Activated naive CD4-positive, alpha-beta T cell treated with Interleukin-2 at 50 U/mL for 16 hours (primary cell): ENCODE measurements around the gene BBS1.
"Not testable (repeated sequence)": the region's sequence is repeated elsewhere in the genome, so short reads cannot be mapped to it uniquely, and the experiment has no call there.

Source experiments
- DNase-seq: peaks from one replicate; pipeline ENCODE4 v3.0.0-alpha.2; 2020

BBS1 gene

DNA sequence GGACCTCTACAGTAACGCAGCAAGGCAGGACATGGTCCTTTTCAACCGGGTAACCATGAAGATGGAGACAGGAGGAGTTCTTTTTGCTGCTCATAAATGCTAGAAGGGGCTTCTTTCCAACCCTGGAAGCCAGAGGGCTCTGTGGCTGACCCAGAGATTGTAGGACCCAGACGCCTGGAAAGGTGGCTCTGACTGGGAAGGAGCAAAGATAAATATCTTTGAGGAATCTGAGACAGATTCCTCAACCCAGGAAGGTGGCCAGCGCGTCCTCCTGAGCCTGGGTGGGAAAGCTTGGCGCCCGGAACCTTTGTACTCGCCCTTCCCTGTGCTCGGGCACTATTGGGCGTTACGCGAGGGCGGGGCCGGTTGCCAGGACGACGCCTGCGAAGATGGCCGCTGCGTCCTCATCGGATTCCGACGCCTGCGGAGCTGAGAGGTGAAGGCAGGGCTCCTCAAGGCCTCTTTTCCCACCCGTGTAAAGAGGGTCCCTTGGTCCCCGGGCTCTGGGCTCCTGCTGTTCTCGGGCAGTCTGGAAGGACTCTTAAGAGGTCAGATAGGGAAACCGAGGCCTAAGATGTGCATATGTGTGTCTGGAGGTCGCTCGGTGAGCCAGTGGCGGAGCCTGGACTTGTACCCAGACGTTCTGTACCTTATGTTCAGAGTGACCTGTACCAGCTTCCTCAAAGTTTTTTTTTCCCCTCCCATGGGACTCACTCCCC, at the start of gene BBS1:
Gene BBS1 (plus strand): TSS at position 365 of the 719 bp plus-strand sequence. CDS start 25 bp downstream, at position 390.
- DNase-seq: peak; percentile 85

DNA sequence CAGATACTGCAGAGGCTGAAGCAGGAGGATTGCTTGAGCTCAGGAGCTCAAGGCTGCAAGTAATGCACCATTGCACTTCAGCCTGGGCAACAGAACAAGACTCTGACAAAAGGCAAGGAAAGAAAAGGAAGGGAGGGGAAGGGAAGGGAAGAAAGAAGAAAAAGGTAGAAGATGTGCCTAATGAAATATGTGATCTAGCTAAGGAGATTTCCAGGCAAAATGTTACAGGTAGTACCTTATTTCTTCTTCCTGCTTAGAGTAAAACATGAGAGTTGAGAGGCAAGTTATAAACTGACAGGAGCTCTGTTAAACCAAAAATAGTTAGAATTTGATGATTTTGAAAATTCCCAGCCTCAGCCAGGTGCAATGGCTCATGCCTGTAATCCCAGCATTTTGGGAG, 48.4 kb upstream of the BBS1 start:
- no peak for DNase-seq

DNA sequence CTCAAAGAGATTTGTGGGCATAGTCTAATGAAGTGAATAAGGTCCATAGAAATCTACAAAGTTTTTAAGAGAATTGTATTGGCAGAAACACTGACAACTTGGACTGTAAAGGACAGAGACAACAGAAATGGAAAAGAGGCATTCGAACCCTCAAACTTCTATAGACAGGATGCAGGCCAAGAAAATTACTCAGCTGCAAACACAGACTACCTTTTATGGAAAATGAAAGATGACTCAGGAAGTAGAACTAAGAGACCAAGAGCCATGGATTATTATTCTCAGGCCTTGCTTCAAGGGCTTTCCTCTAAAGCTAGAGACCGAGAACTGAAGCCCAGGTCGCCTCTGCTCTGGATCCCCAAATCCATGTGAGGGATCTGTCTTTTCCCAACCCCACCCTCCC, 47.5 kb upstream of the BBS1 start:
- no peak for DNase-seq

DNA sequence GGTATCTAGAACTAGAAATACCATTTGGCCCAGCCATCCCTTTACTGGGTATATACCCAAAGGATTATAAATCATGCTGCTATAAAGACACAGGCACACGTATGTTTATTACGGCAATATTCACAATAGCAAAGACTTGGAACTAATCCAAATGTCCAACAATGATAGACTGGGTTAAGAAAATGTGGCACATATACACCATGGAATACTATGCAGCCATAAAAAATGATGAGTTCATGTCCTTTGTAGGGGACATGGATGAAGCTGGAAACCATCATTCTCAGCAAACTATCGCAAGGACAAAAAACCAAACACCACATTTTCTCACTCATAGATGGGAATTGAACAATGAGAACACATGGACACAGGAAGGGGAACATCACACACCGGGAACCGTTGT, 46.3 kb upstream of the BBS1 start:
- DNase-seq: not testable (repeated sequence)

DNA sequence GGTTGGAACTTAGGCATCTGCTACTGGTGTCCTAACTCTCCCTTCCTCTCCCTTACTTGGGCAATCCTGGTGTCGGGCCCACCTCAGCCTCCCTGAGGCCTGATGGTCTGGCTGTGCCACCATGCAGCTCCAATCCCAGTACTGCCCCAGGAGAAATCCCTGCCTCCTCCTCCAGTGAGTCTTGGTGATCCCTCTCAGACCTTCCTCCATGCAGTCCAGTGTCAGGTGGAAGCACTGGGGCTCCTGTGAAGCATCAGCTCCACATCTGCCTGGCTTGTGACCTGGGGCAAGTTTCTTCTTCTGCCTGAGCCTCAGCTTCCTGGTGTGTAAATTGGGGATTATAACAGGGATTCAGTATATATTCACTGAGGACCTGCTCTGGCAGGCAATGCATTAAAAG, 45.5 kb upstream of the BBS1 start:
- DNase-seq: no peak

DNA sequence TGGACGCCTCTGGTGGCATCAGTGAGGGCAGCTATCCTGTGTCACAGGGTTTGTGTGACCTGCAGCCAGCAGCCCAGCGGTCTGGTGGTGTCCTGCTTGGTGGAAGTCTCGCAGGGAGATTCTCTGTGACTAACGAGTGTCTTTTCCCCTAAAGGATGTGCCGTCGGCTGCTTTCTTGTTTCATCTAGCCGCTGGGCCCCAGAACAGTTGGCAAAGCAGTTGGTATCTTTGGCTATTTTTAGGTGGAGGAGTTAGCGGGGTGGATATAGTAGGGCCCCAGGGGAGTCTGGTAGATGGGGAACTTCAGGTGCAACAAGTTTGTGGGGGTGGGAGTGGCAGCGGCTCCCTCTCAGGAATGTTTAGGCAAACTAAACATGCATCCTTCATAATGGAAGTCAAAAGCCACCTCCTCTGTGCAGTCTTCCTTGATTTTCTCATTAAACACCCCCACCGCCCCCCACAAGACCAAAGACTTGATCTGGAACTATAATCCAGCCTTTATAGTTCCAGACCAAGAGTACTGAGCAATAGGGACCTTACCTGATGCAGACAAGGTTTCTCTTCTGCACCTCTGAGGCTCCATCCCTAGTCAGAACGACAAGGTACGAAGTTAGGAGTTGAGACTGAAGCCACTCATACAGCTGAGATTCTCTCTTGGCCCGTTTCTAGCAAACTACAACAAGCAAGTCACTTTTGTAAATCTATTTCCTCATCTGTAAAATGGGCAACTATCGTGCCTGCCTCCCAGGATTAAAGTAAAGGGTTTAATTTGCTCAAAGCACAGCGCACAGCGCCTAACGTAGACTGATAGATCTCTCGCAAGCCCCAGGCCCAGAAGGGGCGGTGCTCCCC, 44.8 kb upstream of the BBS1 start:
- DNase-seq: no peak

DNA sequence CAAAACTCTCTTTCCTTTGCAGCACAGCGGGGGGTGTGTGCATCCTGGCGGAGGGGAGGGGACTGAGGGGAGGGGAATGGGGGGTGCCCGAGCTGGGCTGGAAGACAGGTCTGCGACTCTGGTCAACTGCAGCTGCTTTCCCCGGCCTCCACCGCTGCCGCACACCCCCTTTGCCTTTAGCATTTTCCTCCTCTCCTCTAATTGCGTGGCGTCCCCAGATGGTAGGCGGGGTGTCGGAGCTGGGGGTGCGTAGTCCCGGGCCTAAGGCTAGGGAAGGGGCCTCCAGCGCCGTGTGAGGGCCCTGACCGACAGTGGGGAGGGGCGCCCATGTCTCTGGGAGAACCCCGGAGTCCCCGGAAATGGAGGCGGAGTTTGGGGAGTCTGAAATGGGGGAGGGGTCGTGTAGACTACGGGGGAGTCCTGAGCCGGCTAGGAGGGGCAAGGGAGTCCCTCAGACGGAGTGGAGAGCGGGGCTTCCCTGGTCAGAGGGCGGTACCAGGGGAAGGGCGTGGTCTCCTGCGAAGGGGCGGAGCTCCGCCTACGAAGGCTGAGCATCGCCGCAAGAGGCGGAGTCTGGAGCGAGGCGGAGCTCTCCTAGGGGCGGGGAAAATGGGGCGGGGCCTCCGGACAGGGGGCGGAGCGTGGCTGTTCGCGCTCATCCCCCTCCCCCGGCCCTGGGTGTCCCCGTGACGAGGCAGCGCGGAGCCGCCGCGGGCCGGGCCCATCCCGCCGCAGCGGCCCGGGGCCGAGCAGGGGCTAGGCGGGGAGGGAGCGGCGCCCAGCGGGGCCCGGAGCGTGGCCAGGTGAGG, 44.0 kb upstream of the BBS1 start, which contains the start of gene PELI3:
Gene PELI3 (plus strand): TSS at position 681 of the 809 bp plus-strand sequence. CDS start 1,224 bp downstream, outside the sequence.
- peak; percentile 92 for DNase-seq

DNA sequence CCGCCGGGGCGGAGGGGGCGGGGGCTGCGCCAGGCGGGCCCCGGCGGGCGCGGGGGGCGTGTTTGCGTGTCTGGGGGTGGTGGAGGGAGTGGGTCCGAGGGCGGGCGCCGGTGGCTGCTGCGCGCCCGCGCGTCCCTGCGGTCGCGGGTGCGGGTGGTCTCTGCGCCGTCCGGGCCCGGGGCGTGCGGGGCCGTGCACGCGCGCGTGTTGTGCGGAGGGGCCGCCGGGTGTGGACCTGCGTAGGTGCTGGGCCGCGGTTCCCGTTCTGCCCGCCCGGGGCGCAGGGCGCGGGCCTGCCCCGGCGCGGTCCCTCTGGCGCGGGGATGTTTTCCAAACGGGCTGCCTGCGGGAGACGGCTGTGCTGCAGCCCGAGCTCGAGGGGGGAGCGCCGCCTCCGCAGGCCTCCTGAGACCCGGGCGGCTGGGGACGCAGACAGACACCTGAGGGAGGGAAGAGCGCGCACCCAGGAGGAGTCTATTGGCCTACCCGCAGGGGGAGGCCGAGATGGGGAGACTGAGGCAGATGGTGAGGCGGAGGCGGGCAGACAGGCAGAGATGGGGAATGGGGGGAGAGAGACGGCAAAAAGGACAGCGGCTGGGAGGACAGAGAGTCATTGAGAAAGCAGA, 43.3 kb upstream of the BBS1 start:
- DNase-seq: no peak

DNA sequence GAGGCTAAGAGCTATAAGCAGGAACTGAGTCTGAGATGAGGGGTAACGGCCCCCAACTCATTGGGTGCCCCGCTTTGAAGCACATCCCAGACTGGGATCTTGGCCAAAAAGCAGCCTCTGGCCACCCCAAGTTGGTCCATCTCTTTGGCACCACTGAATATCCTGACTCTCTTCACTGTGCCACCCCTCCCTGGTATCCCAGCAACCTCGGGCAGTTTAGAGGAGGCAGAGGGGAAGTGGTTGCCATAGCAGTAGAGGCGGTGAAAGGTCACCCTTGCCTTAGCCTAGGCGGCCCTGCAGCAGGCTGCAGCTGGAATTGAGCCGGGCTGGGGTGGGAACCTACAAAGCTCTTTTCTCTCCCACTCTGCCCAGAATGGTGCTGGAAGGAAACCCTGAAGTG, 42.7 kb upstream of the BBS1 start:
- DNase-seq: no peak

DNA sequence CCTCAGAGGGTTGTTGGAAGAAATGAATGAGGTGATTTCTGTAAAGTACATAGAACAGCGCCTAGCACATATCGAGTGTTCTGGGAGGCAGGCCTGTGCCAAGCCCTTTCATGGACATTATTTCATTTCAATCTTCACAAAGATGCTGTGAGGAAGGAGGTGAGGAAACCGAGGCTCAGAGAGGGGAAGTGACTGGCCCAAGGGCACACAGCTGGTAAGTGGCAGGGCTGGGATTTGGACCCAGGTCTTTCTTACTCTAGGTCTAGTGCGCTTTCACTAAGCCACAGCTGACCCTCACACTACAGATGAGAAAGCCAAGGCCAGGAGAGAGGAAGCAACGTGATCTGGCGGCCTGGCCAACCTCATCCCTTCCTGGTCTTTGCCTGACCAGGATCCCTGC, 41.7 kb upstream of the BBS1 start:
- DNase-seq: no peak

DNA sequence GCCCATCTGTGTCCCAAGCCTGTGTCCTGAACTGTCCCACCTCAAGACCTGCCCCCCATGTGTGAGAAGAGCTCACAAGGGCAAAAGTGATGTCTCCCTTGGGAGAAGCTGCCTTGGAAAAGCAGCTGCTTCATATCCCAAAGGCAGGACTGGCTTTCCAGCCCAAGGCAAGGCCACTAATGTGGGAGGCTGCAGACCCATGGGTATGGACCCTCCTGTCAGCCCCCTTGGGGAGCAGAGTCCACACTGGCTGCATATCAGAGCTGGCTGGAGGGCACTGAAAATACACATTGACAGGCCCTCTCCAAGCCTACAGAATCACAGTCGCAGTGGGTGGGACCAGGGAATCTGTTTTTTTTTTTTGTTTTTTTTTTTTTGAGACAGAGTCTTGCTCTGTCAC, 41.0 kb upstream of the BBS1 start:
- DNase-seq: no peak

DNA sequence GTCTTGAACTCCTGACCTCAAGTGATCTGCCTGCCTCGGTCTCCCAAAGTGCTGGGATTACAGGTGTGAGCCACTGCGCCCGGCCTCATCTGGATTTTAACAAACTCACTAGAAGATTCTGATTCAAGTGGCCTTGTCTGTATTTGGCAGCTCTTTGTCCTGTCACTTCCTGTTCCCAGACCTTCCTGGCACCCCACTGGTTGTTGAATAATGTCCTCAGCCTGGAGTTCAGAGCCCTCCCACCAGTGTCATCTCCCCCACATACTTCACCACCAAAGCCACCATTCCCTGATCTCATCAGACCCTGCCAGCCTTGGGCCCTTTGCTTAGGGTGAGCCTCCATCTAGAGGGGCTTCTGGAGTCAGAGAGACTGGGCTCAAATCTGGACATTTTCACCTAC, 40.4 kb upstream of the BBS1 start:
- DNase-seq: no peak

DNA sequence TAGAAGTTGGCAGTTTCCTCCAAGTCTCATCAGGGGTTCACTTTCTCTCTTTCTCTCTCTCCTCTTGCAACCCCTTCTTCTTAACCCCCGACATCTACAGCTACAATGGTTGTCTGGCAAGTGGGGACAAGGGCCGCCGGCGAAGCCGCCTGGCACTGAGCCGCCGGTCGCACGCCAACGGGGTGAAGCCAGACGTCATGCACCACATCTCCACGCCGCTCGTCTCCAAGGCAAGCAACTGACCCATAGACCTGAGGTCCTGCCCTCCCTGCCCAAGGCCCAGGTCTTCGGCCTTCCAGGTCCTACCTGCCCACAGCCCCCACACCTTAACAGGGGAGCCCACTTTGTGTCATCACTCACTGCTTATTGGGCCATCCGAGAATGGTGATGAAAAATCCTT, 39.3 kb upstream of the BBS1 start:
- no peak for DNase-seq

DNA sequence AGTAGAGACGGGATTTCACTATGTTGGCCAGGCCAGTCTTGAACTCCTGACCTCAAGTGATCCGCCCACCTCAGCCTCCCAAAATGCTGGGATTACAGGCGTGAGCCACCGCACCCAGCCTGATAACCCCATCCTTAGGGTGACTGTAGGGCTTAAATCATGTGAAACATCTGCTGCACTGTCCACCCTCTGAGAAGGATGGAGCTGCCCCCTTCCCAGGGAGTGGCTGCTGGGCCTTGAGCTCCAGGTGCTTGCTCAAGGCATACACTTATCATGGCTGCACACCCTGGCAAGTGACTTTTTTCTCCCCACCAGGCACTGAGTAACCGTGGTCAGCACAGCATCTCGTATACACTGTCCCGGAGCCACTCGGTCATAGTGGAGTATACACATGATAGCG, 38.4 kb upstream of the BBS1 start:
- no peak for DNase-seq

DNA sequence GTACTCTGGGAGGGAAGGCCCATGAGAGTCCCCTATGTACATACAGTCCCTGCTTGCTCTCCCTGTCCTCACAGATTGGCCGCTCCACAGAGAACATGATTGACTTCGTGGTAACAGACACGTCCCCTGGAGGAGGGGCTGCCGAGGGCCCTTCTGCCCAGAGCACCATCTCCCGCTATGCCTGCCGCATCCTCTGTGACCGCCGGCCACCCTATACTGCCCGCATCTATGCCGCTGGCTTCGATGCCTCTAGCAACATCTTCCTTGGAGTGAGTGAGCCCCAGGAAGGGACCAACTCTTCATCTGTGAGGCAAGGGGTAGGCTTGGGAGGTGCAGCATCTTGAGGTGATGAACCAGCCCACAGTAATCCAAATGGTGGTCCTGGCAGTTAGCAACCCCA, 37.3 kb upstream of the BBS1 start:
- no peak for DNase-seq

DNA sequence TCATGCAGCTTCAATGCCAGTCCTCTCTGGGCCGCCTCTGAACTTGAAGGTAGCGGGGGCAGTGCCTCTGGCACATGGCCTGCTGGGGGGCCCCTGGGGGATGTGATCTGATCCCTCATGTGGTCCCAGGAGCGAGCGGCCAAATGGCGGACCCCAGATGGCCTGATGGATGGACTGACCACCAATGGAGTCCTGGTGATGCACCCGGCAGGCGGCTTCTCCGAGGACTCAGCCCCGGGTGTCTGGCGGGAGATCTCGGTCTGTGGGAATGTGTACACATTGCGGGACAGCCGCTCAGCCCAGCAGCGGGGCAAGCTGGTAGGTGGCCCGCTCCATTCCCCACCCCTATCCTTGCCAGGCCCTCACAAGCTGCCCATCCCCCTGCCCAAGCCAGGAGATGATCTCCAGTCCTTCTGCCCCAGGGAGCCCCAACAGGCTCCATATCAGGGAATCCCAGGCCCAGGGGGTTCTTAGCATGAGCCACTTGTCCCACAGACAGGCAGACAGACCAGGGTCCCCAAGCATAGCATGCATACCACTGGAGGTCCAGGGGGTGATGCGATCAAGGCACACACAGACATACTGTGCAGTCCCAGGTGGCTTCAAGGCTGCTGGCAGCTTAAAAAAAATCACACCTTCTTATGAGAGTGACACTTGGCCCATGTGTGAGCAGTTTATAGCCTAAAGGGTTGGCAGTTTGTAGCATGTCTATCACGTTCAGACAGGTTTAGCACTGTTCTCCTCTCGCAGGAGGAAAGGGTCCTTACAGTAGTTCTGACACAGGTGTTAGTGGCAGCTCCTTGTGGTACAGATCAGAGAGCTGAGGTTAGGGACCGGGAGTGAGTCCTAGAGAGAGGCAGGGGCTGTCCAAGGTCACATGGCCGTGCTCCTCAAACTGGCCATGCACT, 36.6 kb upstream of the BBS1 start:
- no peak for DNase-seq

DNA sequence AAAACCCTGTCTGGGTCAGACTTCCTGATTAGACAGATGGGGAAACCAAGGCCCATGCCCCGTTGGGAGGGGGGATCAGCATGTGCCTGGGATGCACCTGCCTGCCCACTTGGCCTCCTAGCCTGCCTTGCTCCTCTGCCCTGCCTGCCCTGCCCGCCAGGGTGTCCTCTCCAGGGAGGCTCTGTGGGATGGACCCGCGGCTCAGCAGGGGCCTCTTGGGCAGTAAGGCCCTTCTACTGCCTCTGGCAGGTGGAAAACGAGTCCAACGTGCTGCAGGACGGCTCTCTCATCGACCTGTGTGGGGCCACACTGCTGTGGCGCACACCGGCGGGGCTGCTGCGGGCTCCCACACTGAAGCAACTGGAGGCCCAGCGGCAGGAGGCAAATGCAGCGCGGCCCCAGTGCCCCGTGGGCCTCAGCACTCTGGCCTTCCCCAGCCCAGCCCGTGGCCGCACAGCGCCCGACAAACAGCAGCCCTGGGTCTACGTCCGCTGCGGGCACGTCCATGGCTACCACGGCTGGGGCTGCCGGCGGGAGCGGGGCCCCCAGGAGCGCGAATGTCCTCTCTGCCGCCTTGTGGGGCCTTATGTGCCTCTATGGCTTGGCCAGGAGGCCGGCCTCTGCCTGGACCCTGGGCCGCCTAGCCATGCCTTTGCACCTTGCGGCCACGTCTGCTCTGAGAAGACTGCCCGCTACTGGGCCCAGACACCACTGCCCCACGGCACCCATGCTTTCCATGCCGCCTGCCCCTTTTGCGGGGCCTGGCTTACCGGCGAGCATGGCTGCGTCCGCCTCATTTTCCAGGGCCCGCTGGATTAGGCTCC, 34.9 kb upstream of the BBS1 start:
- DNase-seq: no peak

DNA sequence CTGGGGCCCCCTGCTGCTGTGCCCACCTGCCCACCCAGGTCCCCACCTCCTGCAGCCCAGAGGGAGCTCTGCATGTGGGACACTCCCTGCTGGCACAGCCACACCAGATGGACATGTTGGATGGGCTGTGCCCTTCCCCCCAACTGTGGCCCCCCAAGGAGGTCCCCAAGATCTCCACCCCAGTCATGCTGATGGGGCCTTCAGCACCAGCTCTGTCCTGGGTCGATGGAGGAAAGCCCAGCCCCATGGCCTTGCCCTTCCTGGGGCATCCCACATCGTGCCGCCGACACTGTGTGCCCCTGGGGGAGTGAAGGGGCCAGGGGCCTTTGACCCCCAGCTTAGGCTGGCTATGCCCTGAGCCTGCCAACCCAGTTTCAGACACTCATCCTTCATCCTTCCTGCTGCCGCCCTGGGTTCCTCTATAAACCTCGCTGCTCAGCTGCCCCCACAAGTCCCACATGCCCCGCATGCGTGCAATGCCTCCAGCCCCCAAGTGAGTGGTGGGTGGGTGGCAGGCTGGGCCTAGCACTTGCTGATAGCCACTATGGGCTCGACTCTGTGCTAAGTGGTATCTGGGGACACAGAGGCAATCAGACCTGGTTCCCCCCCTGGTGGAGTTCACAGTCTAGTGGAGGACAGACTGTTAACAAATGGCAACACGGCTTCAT, 34.1 kb upstream of the BBS1 start:
- no peak for DNase-seq

DNA sequence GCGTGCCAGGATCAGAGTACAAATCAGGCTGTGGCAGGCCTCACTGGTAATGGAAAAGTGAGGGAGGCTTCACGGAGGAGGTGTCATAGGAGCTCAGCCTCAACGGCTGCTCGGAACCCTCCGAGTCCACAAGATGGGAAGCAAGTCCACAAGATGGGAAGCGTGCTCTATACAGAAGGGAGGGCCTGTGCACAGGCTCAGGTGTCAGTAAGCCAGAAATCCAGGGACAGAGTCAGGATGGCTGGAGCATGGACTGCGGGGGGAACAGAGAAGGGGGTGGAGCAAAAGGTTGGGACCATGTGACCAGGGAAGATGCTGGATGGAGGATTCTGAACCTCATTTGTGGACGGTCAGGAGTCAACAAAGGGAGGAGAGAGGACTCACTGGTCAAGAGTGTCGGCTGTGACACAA, 33.6 kb upstream of the BBS1 start:
- DNase-seq: no peak
